Neutrophil (primary cell): ENCODE results near the gene DNAH17.

Experiments
- H3K27ac ChIP-seq: fragments of 200-600 bp; sonication (generic); 2 replicates; pipeline ENCODE4 v1.5.1; 2016; ENCODE audit warnings: mild to moderate bottlenecking, moderate library complexity
- H3K27me3 ChIP-seq: fragments of 200-600 bp; sonication (generic); 2 replicates; pipeline ENCODE4 v1.6.0; 2016; ENCODE audit warnings: mild to moderate bottlenecking
- H3K36me3 ChIP-seq: fragments of 200-600 bp; sonication (generic); 2 replicates; pipeline ENCODE4 v1.5.1; 2017
- H3K4me1 ChIP-seq, 2 experiments: fragments of 200-600 bp in 1 of 2; sonication (generic) in 1 of 2; 1 replicate in 1 of 2; 2 replicates in 1 of 2; pipeline versions ENCODE4 v1.5.1 to v1.6.1; 2013 to 2016; ENCODE audit warnings: low read depth in 1 of 2, low read length in 1 of 2, mild to moderate bottlenecking in 1 of 2, moderate library complexity in 1 of 2; ENCODE audit not compliant: control insufficient read depth in 1 of 2, insufficient read depth in 1 of 2
- H3K4me3 ChIP-seq, 2 experiments: fragments of 200-600 bp in 1 of 2; sonication (generic) in 1 of 2; 1 replicate in 1 of 2; 2 replicates in 1 of 2; pipeline ENCODE4 v1.5.1; 2013 to 2016; ENCODE audit warnings: low read depth in 1 of 2, low read length in 1 of 2, mild to moderate bottlenecking in 1 of 2, moderate library complexity in 1 of 2
- H3K9me3 ChIP-seq: fragments of 200-600 bp; sonication (generic); 2 replicates; pipeline ENCODE4 v1.5.1; 2016
- CTCF ChIP-seq: fragments of 200-600 bp; sonication (generic); IDR thresholded peaks from 2 replicates; pipeline ENCODE4 v1.5.1; 2016; ENCODE audit warnings: antibody characterized with exemption

Gene DNAH17

DNA sequence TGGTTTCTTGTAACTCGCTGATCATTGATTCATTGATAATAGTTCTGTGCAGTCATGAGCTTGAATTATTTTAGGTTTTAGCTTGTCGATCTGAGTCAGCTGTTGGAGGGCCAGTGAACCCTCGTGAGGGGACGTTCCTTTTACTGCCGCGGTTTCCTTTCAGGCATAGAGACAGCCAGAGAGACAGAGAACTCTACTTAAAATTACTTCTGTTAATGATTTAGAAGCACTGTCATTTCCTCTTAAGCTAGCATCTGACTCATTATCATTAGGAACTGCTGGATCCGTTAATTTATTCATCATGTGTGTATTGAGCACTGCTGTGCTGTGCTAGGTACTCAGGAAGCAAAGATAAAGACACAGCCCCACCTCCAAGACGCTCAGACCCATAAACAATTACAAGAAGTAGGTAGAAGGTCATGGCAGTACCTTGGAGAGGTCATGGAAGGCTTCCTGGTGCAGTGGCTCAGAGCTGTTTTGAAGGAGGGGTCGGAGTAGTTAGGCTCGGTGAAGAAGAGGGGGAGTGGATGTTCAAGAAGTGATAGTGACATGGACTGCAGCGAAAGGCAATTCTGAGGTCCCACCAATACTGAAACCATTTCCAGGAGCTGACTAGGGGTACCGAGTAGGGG lies 195.5 kb downstream of the DNAH17 start:
- H3K4me1 ChIP-seq: peaks cover 94 to 95% of the 10 kb centered on the region in 2 experiments
- peak overlapping the region; percentile 97 for H3K27ac ChIP-seq
- no peak for TF ChIP-seq CTCF
- no peaks in the 10 kb centered on the region for H3K27me3 ChIP-seq
- no peaks in the 10 kb centered on the region for H3K36me3 ChIP-seq
- H3K4me3 ChIP-seq: peak overlapping the region; percentile 31 to 44
- H3K9me3 ChIP-seq: no peaks in the 10 kb centered on the region

GRCh38 chr17:78380370-78380769 lies 196.8 kb downstream of the DNAH17 start:
- peak overlapping the region; percentile 31 to 78 for H3K4me3 ChIP-seq
- no peaks in the 10 kb centered on the region for H3K36me3 ChIP-seq
- no peak for TF ChIP-seq CTCF
- H3K27ac ChIP-seq: peak overlapping the region; percentile 97
- no peaks in the 10 kb centered on the region for H3K9me3 ChIP-seq
- H3K4me1 ChIP-seq: peaks cover 94 to 95% of the 10 kb centered on the region in 2 experiments
- H3K27me3 ChIP-seq: no peaks in the 10 kb centered on the region

DNA sequence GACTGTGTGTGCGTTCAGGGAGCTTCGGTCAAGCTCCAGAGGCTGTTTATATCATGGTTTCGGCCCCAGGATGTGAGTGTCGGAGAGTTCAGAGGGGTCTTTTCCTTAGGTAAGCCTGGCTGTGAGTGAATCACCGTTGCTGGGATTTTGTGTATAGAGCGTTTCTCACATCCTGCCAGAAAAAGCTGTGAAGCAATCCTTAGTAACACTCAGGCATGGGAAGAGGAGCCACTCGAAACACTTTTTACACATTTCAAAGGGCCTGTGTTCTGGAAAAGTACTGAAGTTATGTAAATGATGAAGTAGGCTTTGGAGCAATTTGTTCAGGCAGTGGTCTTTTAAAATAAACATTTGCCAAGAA lies 198.1 kb downstream of the DNAH17 start:
- H3K4me1 ChIP-seq: peaks cover 90 to 92% of the 10 kb centered on the region in 2 experiments
- TF ChIP-seq CTCF: no peak
- H3K27ac ChIP-seq: peak overlapping the region; percentile 97
- no peaks in the 10 kb centered on the region for H3K27me3 ChIP-seq
- H3K36me3 ChIP-seq: no peaks in the 10 kb centered on the region
- H3K9me3 ChIP-seq: no peaks in the 10 kb centered on the region
- H3K4me3 ChIP-seq: peak overlapping the region; percentile 78 to 92

GRCh38 chr17:78378225-78379130 lies 198.7 kb downstream of the DNAH17 start, which contains the start of gene PGS1:
PGS1 (plus strand) TSS chr17:78378649; CDS start chr17:78378666, 17 bp downstream.
- no peaks in the 10 kb centered on the region for H3K9me3 ChIP-seq
- H3K4me3 ChIP-seq: peak within 1 kb of the TSS; percentile 78 to 92
- no peaks in the 10 kb centered on the region for H3K27me3 ChIP-seq
- peak within 1 kb of the TSS; percentile 97 for H3K27ac ChIP-seq
- TF ChIP-seq CTCF: peak; percentile 53
- H3K36me3 ChIP-seq: no peaks in the 10 kb centered on the region
- H3K4me1 ChIP-seq: peaks cover 83 to 86% of the 10 kb centered on the region in 2 experiments

DNA sequence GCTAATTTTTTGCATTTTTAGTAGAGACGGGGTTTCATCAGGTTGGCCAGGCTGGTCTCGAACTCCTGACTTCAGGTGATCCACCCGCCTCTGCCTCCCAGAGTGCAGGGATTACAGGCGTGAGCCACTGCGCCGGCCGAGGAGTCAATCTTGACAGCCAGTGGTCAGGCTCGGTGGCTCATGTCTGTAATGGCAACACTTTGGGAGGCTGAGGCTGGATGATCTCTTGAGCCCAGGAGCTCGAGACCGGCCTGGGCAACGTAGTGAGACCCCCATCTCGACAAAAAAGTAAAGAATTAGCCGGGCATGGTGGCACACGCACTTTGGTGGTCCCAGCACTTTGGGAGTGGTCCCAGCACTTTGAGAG lies 199.4 kb downstream of the DNAH17 start:
- Histone ChIP-seq H3K9me3 (no peaks in the 10 kb centered on the region), H3K36me3 (no peaks in the 10 kb centered on the region), H3K4me3 (peak overlapping the region; percentile 78 to 92), H3K27me3 (no peaks in the 10 kb centered on the region), H3K4me1 (peaks cover 77 to 80% of the 10 kb centered on the region in 2 experiments), H3K27ac (peak overlapping the region; percentile 97)
- TF ChIP-seq CTCF: no peak
